Naive thymus-derived CD8-positive, alpha-beta T cell (primary cell): ENCODE results near the gene NTN3. TPM values are rescaled to one million over a fixed set of nuclear protein-coding genes. Genes with fewer than 3 reads are reported as not detected.

ENCODE experiments used
- ATAC-seq, 2 donors: fragments of 150-1000 bp; cut with Tn5 transposase in 1 of 2; sonication (Bioruptor Pico), chemical (Tn5 transposase) in 1 of 2; 1 replicate in 1 of 2; 2 replicates in 1 of 2; pipeline ENCODE4 v1.10.0; 2021; ENCODE audit warnings: mild to moderate bottlenecking in 2 of 2, moderate library complexity in 2 of 2
- POLR2A ChIA-PET: fragments of 350-600 bp; sonication (Branson Sonifier 250); formaldehyde crosslinking; loops from one replicate; lab custom pipeline; 2021; ENCODE audit warnings: antibody characterized with exemption; lab: Charles Lee
- DNase-seq, 10 donors: peaks; one replicate each; pipeline versions ENCODE4 v3.0.0 to v3.0.0-alpha.2; 2020 to 2022
- H3K27ac Mint-ChIP-seq, 10 donors: one replicate each; pipeline ENCODE4 v1.8.0; 2020 to 2022; ENCODE audit warnings: mild to moderate bottlenecking in 10 of 10, mixed read lengths in 10 of 10, moderate library complexity in 4 of 10, inconsistent platforms in 1 of 10
- H3K27me3 Mint-ChIP-seq, 5 donors: one replicate each; pipeline ENCODE4 v1.8.0; 2021 to 2022; ENCODE audit warnings: mixed read lengths in 5 of 5
- H3K36me3 Mint-ChIP-seq, 3 donors: one replicate each; pipeline ENCODE4 v1.8.0; 2020 to 2022; ENCODE audit warnings: mixed read lengths in 3 of 3, mild to moderate bottlenecking in 2 of 3, inconsistent platforms in 1 of 3
- H3K4me1 Mint-ChIP-seq, 4 donors: one replicate each; pipeline ENCODE4 v1.8.0; 2021 to 2022; ENCODE audit warnings: mixed read lengths in 4 of 4
- H3K4me3 Mint-ChIP-seq, 10 donors: one replicate each; pipeline ENCODE4 v1.8.0; 2020 to 2022; ENCODE audit warnings: mild to moderate bottlenecking in 10 of 10, mixed read lengths in 10 of 10, moderate library complexity in 6 of 10, inconsistent platforms in 1 of 10
- H3K9me3 Mint-ChIP-seq, 9 donors: one replicate each; pipeline ENCODE4 v1.8.0; 2020 to 2022; ENCODE audit warnings: mixed read lengths in 9 of 9, mild to moderate bottlenecking in 3 of 9, inconsistent platforms in 1 of 9, moderate library complexity in 1 of 9
- polyA plus RNA-seq, 3 donors: library from polyadenylated mRNA; unstranded; fragments of 300-500 nt; fragmentation: Illumina TruSeq; gene quantifications; one replicate each; pipeline ENCODE4 v1.2.3, GENCODE V29; 2021
- total RNA-seq, 8 experiments: library from RNA in 2 of 8; stranded (reverse) in 2 of 8; gene quantifications; one replicate each; pipeline ENCODE4 v1.2.3 and lab custom pipeline; 2021 to 2026

The NTN3 gene
- total and polyA plus RNA-seq, 5 experiments from 2014 or later = not detected

DNA sequence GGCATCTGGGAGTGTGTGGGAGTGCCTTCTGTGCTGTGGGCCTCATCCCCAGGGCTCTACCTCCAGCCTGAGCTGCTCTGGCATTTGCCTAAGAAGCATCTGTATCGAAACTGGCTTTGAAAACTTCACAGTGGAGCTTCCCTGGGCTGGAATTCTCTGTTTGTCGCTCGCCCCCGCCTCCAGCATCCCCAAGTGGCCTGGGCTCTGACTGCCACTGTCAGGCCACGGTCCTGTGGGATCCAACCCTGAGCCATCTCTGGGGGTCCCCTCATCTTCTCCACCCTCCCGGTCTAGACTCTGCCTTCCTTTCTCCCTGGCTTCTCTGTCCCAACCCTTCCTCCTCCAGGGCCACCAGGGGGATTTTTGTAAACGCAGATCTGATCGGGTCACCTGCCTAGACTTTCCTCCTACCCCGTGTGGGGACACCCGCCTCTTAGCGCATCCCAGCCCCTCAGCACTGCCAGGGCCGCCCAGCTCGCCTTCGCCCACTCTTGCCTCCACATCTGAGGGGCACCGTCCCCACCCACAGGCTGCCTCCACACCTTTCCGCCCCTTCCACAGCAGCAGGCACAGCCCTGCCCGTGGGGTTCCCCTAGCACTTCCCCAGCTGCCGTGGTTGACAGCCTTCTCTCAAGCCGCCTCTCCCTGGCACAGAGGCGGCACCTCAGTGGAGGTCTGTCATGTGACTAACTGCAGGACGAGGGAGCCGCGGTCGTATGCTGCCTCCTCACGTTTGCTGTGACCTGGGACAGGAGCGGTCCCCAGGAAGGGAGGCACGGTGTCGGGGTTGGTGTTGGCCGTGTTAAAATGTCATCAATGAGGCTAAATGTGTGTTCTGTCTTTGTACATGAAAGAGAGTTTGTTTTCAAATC, 15.8 kb downstream of the NTN3 start:
- H3K9me3 Mint-ChIP-seq = no peaks in the 10 kb centered on the region
- peaks cover 0 to 2% (median 0%) of the 10 kb centered on the region in 3 donors for H3K36me3 Mint-ChIP-seq
- no peaks in the 10 kb centered on the region for H3K27me3 Mint-ChIP-seq
- peak overlapping the region; percentile 13 to 89 (median 72) for H3K4me3 Mint-ChIP-seq
- DNase-seq (peak; percentile 61 to 93 (median 82)), ATAC-seq (peak; percentile 99)
- peaks cover 18 to 31% (median 20%) of the 10 kb centered on the region in 4 donors for H3K4me1 Mint-ChIP-seq
- POLR2A ChIA-PET = interaction anchor here (0.5 to 1.7 kb wide), 6 partner anchors 12 to 333 kb away, joined by 3 to 8 read pairs (median 4); partner anchors contain the start of gene TBC1D24
- H3K27ac Mint-ChIP-seq = peak overlapping the region; percentile 53 to 93 (median 84)

DNA sequence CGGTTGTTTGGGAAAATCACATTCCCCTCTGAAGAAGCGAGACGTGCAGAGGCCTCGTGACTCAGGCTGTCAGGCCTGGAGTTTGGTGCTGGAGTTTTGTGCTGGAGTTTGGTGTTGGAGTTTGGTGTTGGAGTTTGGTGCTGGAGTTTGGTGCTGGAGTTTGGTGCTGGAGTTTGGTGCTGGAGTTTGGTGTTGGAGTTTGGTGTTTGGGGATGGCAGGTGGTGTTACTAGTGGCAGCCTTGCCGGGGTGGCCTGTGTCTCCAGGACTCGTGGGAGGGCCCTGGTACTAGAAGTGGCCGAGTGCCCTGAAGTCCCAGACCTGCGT, 16.4 kb downstream of the NTN3 start:
- no peak for DNase-seq

DNA sequence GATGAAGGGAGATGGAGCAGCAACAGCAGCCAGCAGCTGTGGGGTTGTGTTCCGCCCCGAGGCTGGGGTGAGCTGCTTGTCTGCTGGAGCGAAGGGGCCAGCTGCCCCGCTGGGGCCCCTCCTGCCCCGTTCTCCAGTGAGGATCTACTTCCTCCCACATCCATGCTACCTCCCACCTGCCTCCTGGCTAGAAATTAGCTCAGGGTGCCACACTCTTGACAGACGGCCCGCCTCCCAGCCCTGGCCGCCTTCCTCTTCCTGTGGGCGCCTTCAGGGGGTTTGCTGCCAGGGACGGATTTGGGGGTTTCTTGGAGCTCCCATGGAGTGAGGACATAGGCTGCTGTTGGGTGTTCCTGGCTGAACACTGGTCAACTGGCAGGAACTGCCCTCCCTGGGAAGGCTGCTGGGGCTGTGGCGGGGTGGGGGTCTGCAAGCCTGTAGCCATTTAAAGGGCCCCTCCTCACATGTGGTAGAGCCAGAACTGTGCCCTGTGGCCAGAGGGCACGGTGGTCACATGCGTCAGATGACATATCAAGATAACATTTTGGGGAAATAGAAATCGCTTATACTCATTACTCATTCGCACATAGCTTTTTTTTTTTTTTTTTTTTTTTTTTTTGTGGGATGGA, 16.9 kb downstream of the NTN3 start:
- no peak for DNase-seq
- Mint-ChIP-seq H3K9me3 (no peaks in the 10 kb centered on the region), H3K4me3 (peak overlapping the region in 2 of 10 donors; percentile 61 to 89), H3K4me1 (peaks cover 15 to 19% (median 18%) of the 10 kb centered on the region in 4 donors), H3K27me3 (no peaks in the 10 kb centered on the region), H3K36me3 (peaks cover 0 to 2% (median 0%) of the 10 kb centered on the region in 3 donors), H3K27ac (peak overlapping the region in 1 of 10 donors; percentile 58)
- no peak for ATAC-seq
- POLR2A ChIA-PET = interaction anchor here (0.6 to 1.1 kb wide), 5 partner anchors 10 to 293 kb away, joined by 3 to 4 read pairs (median 3); no protein-coding TSS in a partner anchor

More for the DNA sequence above, 16.4 kb downstream of the NTN3 start:
- Mint-ChIP-seq H3K9me3 (no peaks in the 10 kb centered on the region), H3K4me3 (peak overlapping the region in 9 of 10 donors; percentile 50 to 89 (median 74)), H3K4me1 (peaks cover 15 to 25% (median 18%) of the 10 kb centered on the region in 4 donors), H3K27me3 (no peaks in the 10 kb centered on the region), H3K27ac (peak overlapping the region in 8 of 10 donors; percentile 53 to 92 (median 72)), H3K36me3 (peaks cover 0 to 2% (median 0%) of the 10 kb centered on the region in 3 donors)
- POLR2A ChIA-PET = interaction anchor here (0.5 to 1.7 kb wide), 4 partner anchors 13 to 334 kb away, joined by 3 to 8 read pairs (median 4); partner anchors contain the start of gene TBC1D24
- ATAC-seq = no peak

DNA sequence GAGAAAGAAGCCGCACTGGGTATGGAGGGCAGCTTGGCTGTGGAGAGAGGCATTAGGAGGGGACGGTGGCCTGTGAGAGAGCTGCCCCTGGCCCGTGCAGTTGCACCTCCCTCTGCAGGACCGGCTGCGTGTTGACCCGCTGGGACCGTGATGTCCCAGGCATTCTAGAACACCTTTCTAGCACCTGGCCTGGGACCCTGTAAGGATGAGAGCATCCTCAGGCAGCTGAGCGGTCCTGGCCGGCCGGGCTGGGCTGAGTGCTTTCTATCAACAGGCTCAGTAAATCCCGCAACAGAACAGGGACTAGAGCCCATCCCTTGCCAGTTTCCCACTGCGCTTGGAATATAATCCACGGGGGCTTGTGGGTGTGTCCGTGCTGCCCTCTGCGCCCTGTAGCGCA, 18.5 kb downstream of the NTN3 start:
- Mint-ChIP-seq H3K27ac (no peak overlapping the region), H3K4me1 (peaks cover 10 to 19% (median 17%) of the 10 kb centered on the region in 4 donors), H3K9me3 (no peaks in the 10 kb centered on the region), H3K4me3 (no peak overlapping the region), H3K36me3 (peaks cover 0 to 2% (median 0%) of the 10 kb centered on the region in 3 donors), H3K27me3 (no peaks in the 10 kb centered on the region)
- POLR2A ChIA-PET = no interaction called here
- no peak for DNase-seq
- ATAC-seq = no peak

DNA sequence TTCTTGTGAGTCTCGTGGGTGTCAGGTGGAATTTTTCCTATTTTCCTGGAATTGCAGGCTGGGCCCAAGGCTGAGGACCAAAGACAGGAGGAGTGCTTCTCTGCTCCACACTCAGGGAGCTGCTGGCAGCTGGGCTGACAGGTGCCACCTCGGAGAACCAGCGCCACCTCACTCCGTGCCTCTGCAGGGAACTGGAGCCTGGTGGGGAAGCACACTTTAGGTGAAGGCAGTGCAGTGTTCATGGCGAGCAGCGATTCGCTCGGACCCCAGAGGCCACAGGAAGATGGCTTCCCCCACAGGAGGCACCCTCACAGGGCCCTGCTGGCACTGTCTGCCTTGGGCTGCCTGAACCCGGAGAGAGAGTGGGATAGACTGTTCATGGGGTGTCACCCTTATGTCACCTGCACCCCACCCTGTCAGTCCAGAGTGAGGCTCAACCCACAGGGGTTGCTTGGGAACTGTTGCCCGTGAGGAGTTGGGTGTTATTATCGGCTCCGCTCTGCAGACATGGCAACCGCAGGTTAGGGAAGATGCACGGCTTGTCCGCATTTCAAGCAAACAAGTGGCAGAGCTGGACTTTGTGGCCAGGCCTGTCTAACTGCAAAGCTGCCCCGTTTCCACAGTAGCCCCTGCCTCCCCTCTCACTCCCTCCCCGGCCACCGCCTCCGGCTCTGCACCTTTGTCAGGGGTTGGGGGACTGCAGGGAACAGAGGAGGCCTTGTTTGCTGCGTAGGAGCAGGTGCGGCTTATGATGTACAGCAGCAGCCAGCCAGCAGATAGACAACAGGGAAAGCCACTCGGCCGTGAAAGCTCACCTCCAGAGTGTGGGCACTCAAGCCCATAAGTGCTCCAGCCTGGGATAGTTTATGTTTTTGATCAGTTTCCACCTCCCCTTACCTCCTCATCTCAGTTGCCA, 19.4 kb downstream of the NTN3 start:
- POLR2A ChIA-PET = no interaction called here
- H3K4me1 Mint-ChIP-seq = peaks cover 10 to 19% (median 17%) of the 10 kb centered on the region in 4 donors
- ATAC-seq = no peak

DNA sequence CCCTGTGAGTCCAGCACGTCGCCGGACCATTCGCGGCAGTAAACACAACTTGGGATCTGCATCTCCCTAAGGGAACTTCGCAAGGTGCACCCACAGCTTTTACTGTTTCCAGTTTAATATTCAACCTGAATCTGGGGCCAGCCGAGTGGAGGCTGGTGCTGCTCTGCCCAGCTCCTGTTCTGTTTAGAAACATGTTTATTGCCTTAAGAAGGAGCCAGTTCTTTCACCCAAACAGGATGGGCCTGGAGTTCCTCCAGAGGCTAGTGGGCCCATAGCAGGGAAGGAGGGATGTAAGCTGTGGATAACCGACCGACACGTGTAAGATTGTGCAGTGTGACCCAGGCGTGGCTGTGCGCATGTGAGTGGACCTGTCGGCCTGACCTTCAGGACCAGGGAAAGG, 21.2 kb downstream of the NTN3 start:
- ATAC-seq (no peak), DNase-seq (no peak)
- H3K9me3 Mint-ChIP-seq = no peaks in the 10 kb centered on the region
- H3K4me3 Mint-ChIP-seq = no peak overlapping the region
- H3K27me3 Mint-ChIP-seq = no peaks in the 10 kb centered on the region
- H3K27ac Mint-ChIP-seq = peak overlapping the region in 1 of 10 donors; percentile 26
- H3K4me1 Mint-ChIP-seq = peaks cover 3 to 9% (median 8%) of the 10 kb centered on the region in 4 donors
- POLR2A ChIA-PET = no interaction called here
- peaks cover 0 to 2% (median 0%) of the 10 kb centered on the region in 3 donors for H3K36me3 Mint-ChIP-seq

More for the DNA sequence above, 19.4 kb downstream of the NTN3 start:
- no peak overlapping the region for H3K27ac Mint-ChIP-seq
- peaks cover 0 to 2% (median 0%) of the 10 kb centered on the region in 3 donors for H3K36me3 Mint-ChIP-seq
- no peak for DNase-seq
- H3K4me3 Mint-ChIP-seq = no peak overlapping the region
- no peaks in the 10 kb centered on the region for H3K9me3 Mint-ChIP-seq
- H3K27me3 Mint-ChIP-seq = no peaks in the 10 kb centered on the region

DNA sequence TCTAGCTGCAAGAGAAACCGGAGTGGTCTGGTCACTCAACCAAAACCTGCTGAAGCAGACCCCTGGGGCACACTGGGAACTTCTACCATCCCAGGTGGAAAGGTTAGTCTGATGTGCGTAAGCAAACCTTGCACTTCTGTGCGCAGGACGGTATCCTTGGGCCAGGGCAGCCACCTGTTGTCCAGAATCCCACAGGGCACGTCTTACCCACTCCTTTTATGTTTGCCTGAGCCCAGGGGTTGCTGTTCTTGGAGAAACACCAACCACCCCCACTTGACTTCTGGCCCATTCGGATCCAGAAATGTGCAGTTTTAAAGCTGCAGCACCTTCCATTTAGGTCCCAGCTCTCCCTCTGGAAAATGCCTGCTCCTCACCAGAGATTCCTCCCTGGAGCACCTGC, 22.5 kb downstream of the NTN3 start:
- Mint-ChIP-seq H3K27me3 (no peaks in the 10 kb centered on the region), H3K36me3 (peaks cover 0 to 7% (median 5%) of the 10 kb centered on the region in 3 donors), H3K4me3 (no peak overlapping the region), H3K4me1 (peaks cover 0 to 3% (median 0%) of the 10 kb centered on the region in 4 donors), H3K27ac (no peak overlapping the region), H3K9me3 (no peaks in the 10 kb centered on the region)
- ATAC-seq (no peak), DNase-seq (no peak)
- POLR2A ChIA-PET = no interaction called here

DNA sequence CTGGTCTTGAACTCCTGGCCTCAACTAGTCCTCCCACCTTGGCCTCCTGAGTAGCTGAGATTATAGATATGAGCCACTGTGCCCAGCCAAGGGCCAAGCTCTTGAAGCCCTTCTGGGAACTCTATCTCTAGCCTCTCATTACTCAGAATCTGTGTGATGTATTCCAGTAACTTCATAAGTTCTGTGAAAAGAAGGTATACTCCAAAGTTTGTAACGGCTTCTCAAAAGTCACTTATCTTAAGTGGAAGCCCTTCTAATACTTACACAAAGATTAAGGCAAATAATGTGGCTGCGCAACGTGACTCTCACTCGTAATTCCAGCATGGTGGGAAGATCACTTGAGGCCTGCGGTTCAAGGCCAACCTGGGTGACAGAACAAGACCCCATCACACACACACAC, 23.5 kb downstream of the NTN3 start:
- POLR2A ChIA-PET = no interaction called here
- peaks cover 0 to 7% (median 5%) of the 10 kb centered on the region in 3 donors for H3K36me3 Mint-ChIP-seq
- ATAC-seq = no peak
- no peak overlapping the region for H3K4me3 Mint-ChIP-seq
- no peaks in the 10 kb centered on the region for H3K9me3 Mint-ChIP-seq
- no peaks in the 10 kb centered on the region for H3K27me3 Mint-ChIP-seq
- H3K4me1 Mint-ChIP-seq = no peaks in the 10 kb centered on the region
- no peak overlapping the region for H3K27ac Mint-ChIP-seq
- DNase-seq = no peak

DNA sequence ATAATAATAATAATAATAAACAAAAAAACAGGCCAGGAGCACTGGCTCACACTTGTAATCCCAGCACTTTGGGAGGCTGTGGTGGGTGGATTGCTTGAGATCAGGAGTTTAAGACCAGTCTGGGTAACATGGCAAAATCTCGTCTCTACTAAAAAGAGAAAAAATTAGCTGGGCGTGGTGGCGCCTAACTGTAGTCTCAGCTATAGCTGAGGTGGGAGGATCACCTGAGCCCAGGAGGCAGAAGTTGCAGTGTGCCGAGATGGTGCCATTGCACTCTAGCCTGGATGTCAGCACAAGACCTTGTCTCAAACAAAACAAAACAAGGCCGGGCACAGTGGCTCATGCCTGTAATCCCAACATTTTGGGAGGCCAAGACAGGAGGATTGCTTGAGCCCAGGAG, 23.9 kb downstream of the NTN3 start:
- Mint-ChIP-seq H3K27ac (no peak overlapping the region), H3K27me3 (no peaks in the 10 kb centered on the region), H3K36me3 (peaks cover 0 to 7% (median 5%) of the 10 kb centered on the region in 3 donors), H3K4me1 (no peaks in the 10 kb centered on the region), H3K4me3 (no peak overlapping the region), H3K9me3 (no peaks in the 10 kb centered on the region)
- ATAC-seq = no peak
- POLR2A ChIA-PET = interaction anchor here (0.6 kb wide), 1 partner anchor 455 kb away, joined by 3 read pairs; no protein-coding TSS in a partner anchor
- no peak for DNase-seq

DNA sequence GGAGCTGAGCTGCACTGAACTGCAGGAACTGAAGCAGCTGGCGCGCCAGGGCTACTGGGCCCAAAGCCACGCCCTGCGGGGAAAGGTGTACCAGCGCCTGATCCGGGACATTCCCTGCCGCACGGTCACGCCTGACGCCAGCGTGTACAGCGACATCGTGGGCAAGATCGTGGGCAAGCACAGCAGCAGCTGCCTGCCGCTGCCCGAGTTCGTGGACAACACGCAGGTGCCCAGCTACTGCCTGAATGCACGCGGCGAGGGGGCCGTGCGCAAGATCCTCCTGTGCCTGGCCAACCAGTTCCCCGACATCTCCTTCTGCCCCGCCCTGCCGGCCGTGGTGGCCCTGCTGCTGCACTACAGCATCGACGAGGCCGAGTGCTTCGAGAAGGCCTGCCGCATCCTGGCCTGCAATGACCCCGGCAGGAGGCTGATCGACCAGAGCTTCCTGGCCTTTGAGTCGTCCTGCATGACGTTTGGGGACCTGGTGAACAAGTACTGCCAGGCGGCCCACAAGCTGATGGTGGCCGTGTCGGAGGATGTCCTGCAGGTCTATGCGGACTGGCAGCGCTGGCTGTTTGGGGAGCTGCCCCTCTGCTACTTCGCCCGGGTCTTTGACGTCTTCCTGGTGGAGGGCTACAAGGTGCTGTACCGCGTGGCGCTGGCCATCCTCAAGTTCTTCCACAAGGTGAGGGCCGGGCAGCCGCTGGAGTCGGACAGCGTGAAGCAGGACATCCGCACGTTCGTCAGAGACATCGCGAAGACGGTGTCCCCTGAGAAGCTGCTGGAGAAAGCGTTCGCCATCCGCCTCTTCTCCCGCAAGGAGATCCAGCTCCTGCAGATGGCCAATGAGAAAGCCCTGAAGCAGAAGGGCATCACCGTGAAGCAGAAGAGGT, 25.4 kb downstream of the NTN3 start:
- Mint-ChIP-seq H3K36me3 (peaks cover 0 to 7% (median 5%) of the 10 kb centered on the region in 3 donors), H3K27me3 (no peaks in the 10 kb centered on the region), H3K4me3 (no peak overlapping the region), H3K27ac (no peak overlapping the region), H3K9me3 (no peaks in the 10 kb centered on the region), H3K4me1 (peaks cover 0 to 2% (median 0%) of the 10 kb centered on the region in 4 donors)
- no peak for ATAC-seq
- no peak for DNase-seq
- POLR2A ChIA-PET = interaction anchor here (0.9 kb wide), 1 partner anchor 22 kb away, joined by 3 read pairs; the partner anchor contains the start of gene TBC1D24

DNA sequence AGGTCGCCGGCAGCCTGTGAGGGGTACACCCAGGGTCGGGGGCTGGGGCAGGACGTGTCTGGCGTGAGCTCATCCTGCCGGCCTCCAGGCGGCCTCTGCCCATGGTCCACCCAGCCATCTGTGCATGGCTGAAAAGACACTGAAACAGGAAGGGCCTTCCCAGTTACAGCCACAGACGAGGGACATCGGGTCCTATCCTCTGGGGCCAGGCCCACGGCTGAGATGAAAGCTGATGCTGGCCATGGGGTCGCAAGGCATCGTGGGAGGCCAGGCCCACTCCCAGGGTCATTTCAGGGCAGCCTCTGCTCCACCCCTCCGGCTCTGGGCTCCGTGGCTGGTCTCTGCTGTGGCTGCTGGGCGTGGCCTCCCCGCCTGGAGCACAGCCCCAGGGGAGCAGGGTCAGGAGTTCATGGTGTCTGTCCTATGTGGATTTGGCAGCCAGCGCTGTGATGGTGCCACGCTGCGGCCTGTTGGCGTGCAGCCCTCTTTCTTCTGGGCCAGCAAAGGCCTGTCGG, 26.1 kb downstream of the NTN3 start:
- no peaks in the 10 kb centered on the region for H3K9me3 Mint-ChIP-seq
- peaks cover 0 to 2% (median under 1%) of the 10 kb centered on the region in 4 donors for H3K4me1 Mint-ChIP-seq
- DNase-seq (no peak), ATAC-seq (no peak)
- POLR2A ChIA-PET = interaction anchor here (0.9 kb wide), 1 partner anchor 22 kb away, joined by 3 read pairs; the partner anchor contains the start of gene TBC1D24
- peaks cover 0 to 7% (median 5%) of the 10 kb centered on the region in 3 donors for H3K36me3 Mint-ChIP-seq
- no peak overlapping the region for H3K27ac Mint-ChIP-seq
- no peaks in the 10 kb centered on the region for H3K27me3 Mint-ChIP-seq
- H3K4me3 Mint-ChIP-seq = no peak overlapping the region
